HepG2 (cell line): ENCODE data around the gene JAZF1. TPM values are rescaled to one million over a fixed set of nuclear protein-coding genes. Genes with fewer than 3 reads are reported as not detected.

Experiments
- ATAC-seq: fragments of 200-7000 bp; cut with Tn5 transposase; 3 replicates; pipeline ENCODE4 v1.9.1; 2020; ENCODE audit warnings: mild to moderate bottlenecking, moderate library complexity
- BruUV-seq: library from RNA; stranded (reverse); fragments of 400-500 nt; replicated peaks from 2 replicates; lab custom pipeline; 2021; lab: Mats Ljungman, UMichigan
- CTCF ChIA-PET: fragments of 300-600 bp; formaldehyde crosslinking; extraction: SDS; loops from one replicate; lab custom pipeline; 2021; ENCODE audit warnings: low total read pairs, inconsistent platforms, low intra/inter-chr PET ratio; lab: Yijun Ruan, JAX
- POLR2A ChIA-PET: fragments of 350-600 bp; sonication (Branson Sonifier 250); formaldehyde crosslinking; loops from one replicate; lab custom pipeline; 2020; ENCODE audit warnings: antibody characterized with exemption, inconsistent platforms; lab: Yijun Ruan, JAX
- DNase-seq: peaks from one replicate; pipeline ENCODE4 v3.0.0-alpha.2; 2015; ENCODE audit warnings: low spot score
- FAIRE-seq: peaks from 3 replicates; lab custom pipeline; 2011; peaks lifted over from hg19 to GRCh38; lab: Jason Lieb, UNC
- H2AFZ ChIP-seq: one replicate; pipeline ENCODE4 v1.6.1; 2011; ENCODE audit warnings: low read length, inconsistent platforms
- H3K27ac ChIP-seq: fragments of 300-600 bp; 3 replicates; pipeline ENCODE4 v1.8.0; 2011; ENCODE audit warnings: mixed run types, mild to moderate bottlenecking, mixed read lengths, low read length, inconsistent platforms; ENCODE audit not compliant: insufficient read depth; ENCODE audit errors: extremely low read length
- H3K27me3 ChIP-seq, 2 experiments: fragments of 200-600 bp in 1 of 2; 2 replicates in 1 of 2; 3 replicates in 1 of 2; pipeline versions ENCODE4 v1.6.0 to v1.8.0; 2011; ENCODE audit warnings: low read length in 2 of 2, mild to moderate bottlenecking in 2 of 2, moderate library complexity in 2 of 2, inconsistent platforms in 1 of 2; ENCODE audit not compliant: insufficient read depth in 2 of 2, control insufficient read depth in 1 of 2
- H3K36me3 ChIP-seq, 2 experiments: fragments of 200-600 bp in 1 of 2; replicated peaks in 1 of 2; 2 replicates in 1 of 2; 3 replicates in 1 of 2; pipeline versions ENCODE4 v1.5.1 to v1.8.0; 2011; ENCODE audit warnings: low read length in 2 of 2, inconsistent platforms in 1 of 2; ENCODE audit not compliant: insufficient read depth in 2 of 2, control insufficient read depth in 1 of 2
- H3K4me1 ChIP-seq: 2 replicates; pipeline ENCODE4 v1.5.1; 2012; ENCODE audit warnings: low read length, inconsistent platforms; ENCODE audit not compliant: insufficient read depth
- H3K4me2 ChIP-seq: 2 replicates; pipeline ENCODE4 v1.6.0; 2011; ENCODE audit warnings: low read depth, low read length, inconsistent platforms
- H3K4me3 ChIP-seq, 3 experiments: fragments of 200-600 bp in 1 of 3; sonication (generic), shearing (Covaris generic) in 1 of 3; replicated peaks in 1 of 3; 2 replicates each; pipeline ENCODE4 v1.5.1; 2011 to 2016; ENCODE audit warnings: low read length in 3 of 3, inconsistent platforms in 2 of 3, low read depth in 2 of 3, mild to moderate bottlenecking in 2 of 3, control low read depth in 1 of 3, mixed read lengths in 1 of 3; ENCODE audit not compliant: insufficient read depth in 1 of 3
- H3K79me2 ChIP-seq: one replicate; pipeline ENCODE4 v1.6.1; 2011; ENCODE audit warnings: low read length, inconsistent platforms; ENCODE audit not compliant: insufficient read depth
- H3K9ac ChIP-seq: 2 replicates; pipeline ENCODE4 v1.6.0; 2011; ENCODE audit warnings: mild to moderate bottlenecking, low read depth, low read length, inconsistent platforms; ENCODE audit not compliant: insufficient read depth
- H3K9me3 ChIP-seq: 2 replicates; pipeline ENCODE4 v1.5.1; 2012; ENCODE audit warnings: mild to moderate bottlenecking, low read length
- H4K20me1 ChIP-seq: 2 replicates; pipeline ENCODE4 v1.6.0; 2011; ENCODE audit warnings: inconsistent platforms, mild to moderate bottlenecking, low read length, moderate library complexity; ENCODE audit not compliant: insufficient read depth
- CAMTA2 ChIP-seq: sonication (generic); formaldehyde crosslinking; IDR thresholded peaks from 2 replicates; pipeline ENCODE4 v1.4.0; 2020; ENCODE audit warnings: mild to moderate bottlenecking, missing genetic modification reagents, borderline replicate concordance
- FOXA3 ChIP-seq: IDR thresholded peaks from 2 replicates; pipeline ENCODE4 v1.6.1; 2016; ENCODE audit warnings: missing genetic modification reagents, missing compliant biosample characterization
- NCOA2 ChIP-seq: sonication (generic); formaldehyde crosslinking; IDR thresholded peaks from 2 replicates; pipeline ENCODE4 v1.8.0; 2022; ENCODE audit warnings: inconsistent platforms
- RAD21 ChIP-seq: fragments of 450-650 bp; formaldehyde crosslinking; IDR thresholded peaks from 2 replicates; pipeline ENCODE4 v1.5.0; 2020; ENCODE audit warnings: mild to moderate bottlenecking
- TBP ChIP-seq: sonication (generic); formaldehyde crosslinking; IDR thresholded peaks from 2 replicates; pipeline ENCODE4 v1.5.0; 2020; ENCODE audit warnings: missing genetic modification reagents
- ZBTB2 ChIP-seq: sonication (generic); formaldehyde crosslinking; IDR thresholded peaks from 2 replicates; pipeline ENCODE4 v1.8.0; 2022; ENCODE audit warnings: low read depth, missing genetic modification reagents
- ZNF343 ChIP-seq: sonication (generic); formaldehyde crosslinking; IDR thresholded peaks from 2 replicates; pipeline ENCODE4 v1.4.0; 2020; ENCODE audit warnings: mild to moderate bottlenecking, missing genetic modification reagents
- ZNF468 ChIP-seq: sonication (generic); formaldehyde crosslinking; IDR thresholded peaks from 2 replicates; pipeline ENCODE4 v1.8.0; 2022; ENCODE audit warnings: mild to moderate bottlenecking, moderate library complexity, missing genetic modification reagents
- ZNF883 ChIP-seq: sonication (generic); formaldehyde crosslinking; IDR thresholded peaks from 2 replicates; pipeline ENCODE4 v1.5.1; 2020; ENCODE audit warnings: mild to moderate bottlenecking, missing genetic modification reagents; ENCODE audit errors: not compliant biosample characterization
- WGBS: methylation state at CpG from one replicate; pipeline ENCODE4 v1.1.6; 2017; ENCODE audit warnings: low lambda C conversion rate; 5-methylcytosine and 5-hydroxymethylcytosine counted together
- in situ Hi-C: cut with HindIII; loops from 2 replicates; pipeline ENCODE4 v1.10.0; 2017; ENCODE audit warnings: low pct_unique_long_range_greater_than_20kb; ENCODE audit not compliant: extremely low pct_ligation_motif_present
- intact Hi-C: fragments of 100-400 bp; cut with micrococcal nuclease; formaldehyde crosslinking; loops from one replicate; pipeline ENCODE4 v1.10.0; 2022; ENCODE audit not compliant: unreplicated experiment
- polyA plus RNA-seq, 8 experiments: library from polyadenylated mRNA; depleted of rRNA in 3 of 8; stranded (reverse) in 7 of 8; unstranded in 1 of 8; fragments of >200 nt; fragmentation: Illumina TruSeq in 4 of 8; extraction: Trizol in 4 of 8; gene quantifications; 2 replicates each; pipeline versions ENCODE4 v1.2.1 to v1.2.3, GENCODE V29; 2011 to 2016; ENCODE audit warnings: low read depth in 4 of 8, missing spikeins in 1 of 8, mixed read lengths in 1 of 8; ENCODE audit not compliant: insufficient read depth in 1 of 8
- total RNA-seq, 5 experiments: library from RNA; depleted of rRNA; stranded (reverse); fragments of >200 nt; fragmentation: Illumina TruSeq; extraction: Trizol; gene quantifications; 2 replicates each; pipeline ENCODE4 v1.2.3, GENCODE V29; 2016; ENCODE audit warnings: low read depth in 1 of 5
- TF ChIP-seq, protein P1 (sequence below): sonication (generic); formaldehyde crosslinking; IDR thresholded peaks from 2 replicates; pipeline ENCODE4 v1.4.0; 2020; ENCODE audit warnings: missing genetic modification reagents, mild to moderate bottlenecking, borderline replicate concordance
- TF ChIP-seq, protein P2 (sequence below): sonication (generic); formaldehyde crosslinking; conservative IDR thresholded peaks from 2 replicates; pipeline ENCODE4 v1.8.1; 2023; ENCODE audit warnings: missing genetic modification reagents
- TF ChIP-seq, protein P3 (sequence below), 2 experiments: sonication (generic) in 1 of 2; formaldehyde crosslinking in 1 of 2; IDR thresholded peaks; 2 replicates each; pipeline versions ENCODE4 v1.4.0 to v1.6.1; 2016 to 2020; ENCODE audit warnings: borderline replicate concordance in 1 of 2, low read depth in 1 of 2, mild to moderate bottlenecking in 1 of 2, missing genetic modification reagents in 1 of 2
- TF ChIP-seq, protein P4 (sequence below): sonication (generic); formaldehyde crosslinking; IDR thresholded peaks from 2 replicates; pipeline ENCODE4 v1.4.0; 2020; ENCODE audit warnings: missing genetic modification reagents, borderline replicate concordance

JAZF1 gene
- total and polyA plus RNA-seq, 2 of the 13 experiments (the other 11 are each of a cell fraction or from before 2014, with no cell fraction given) = not detected

- ChIA-PET CTCF (no interaction called here), POLR2A (no interaction called here)
- H3K79me2 ChIP-seq = no peaks in the 10 kb centered on the region
- no peaks in the 10 kb centered on the region for H3K4me1 ChIP-seq
- H3K9ac ChIP-seq = no peak overlapping the region
- peaks cover 1 to 24% of the 10 kb centered on the region in 2 experiments; a peak in 4 of 5 replicates for H3K27me3 ChIP-seq
- H3K4me2 ChIP-seq = no peak overlapping the region
- H4K20me1 ChIP-seq = no peaks in the 10 kb centered on the region
- no TSS peak for BruUV-seq
- in situ Hi-C loops (no loop called here), intact Hi-C loops (no loop called here)
- H2AFZ ChIP-seq = no peak overlapping the region
- no peak for ATAC-seq
- no peak overlapping the region for H3K4me3 ChIP-seq
- no peak for FAIRE-seq
- no peak overlapping the region for H3K27ac ChIP-seq
- H3K9me3 ChIP-seq = no peaks in the 10 kb centered on the region
- no peaks in the 10 kb centered on the region for H3K36me3 ChIP-seq
- no peak for DNase-seq
- WGBS = 83% methylated on average over 3 of the region's 3 CpGs
- TF ChIP-seq, protein P1, sequence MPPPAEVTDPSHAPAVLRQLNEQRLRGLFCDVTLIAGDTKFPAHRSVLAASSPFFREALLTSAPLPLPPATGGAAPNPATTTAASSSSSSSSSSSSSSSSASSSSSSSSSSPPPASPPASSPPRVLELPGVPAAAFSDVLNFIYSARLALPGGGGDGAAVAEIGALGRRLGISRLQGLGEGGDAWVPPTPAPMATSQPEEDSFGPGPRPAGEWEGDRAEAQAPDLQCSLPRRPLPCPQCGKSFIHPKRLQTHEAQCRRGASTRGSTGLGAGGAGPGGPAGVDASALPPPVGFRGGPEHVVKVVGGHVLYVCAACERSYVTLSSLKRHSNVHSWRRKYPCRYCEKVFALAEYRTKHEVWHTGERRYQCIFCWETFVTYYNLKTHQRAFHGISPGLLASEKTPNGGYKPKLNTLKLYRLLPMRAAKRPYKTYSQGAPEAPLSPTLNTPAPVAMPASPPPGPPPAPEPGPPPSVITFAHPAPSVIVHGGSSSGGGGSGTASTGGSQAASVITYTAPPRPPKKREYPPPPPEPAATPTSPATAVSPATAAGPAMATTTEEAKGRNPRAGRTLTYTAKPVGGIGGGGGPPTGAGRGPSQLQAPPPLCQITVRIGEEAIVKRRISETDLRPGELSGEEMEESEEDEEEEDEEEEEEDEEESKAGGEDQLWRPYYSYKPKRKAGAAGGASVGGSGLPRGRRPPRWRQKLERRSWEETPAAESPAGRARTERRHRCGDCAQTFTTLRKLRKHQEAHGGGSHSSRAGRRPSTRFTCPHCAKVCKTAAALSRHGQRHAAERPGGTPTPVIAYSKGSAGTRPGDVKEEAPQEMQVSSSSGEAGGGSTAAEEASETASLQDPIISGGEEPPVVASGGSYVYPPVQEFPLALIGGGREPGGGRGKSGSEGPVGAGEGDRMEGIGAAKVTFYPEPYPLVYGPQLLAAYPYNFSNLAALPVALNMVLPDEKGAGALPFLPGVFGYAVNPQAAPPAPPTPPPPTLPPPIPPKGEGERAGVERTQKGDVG = no peak
- TF ChIP-seq CAMTA2 = no peak
- no peak for TF ChIP-seq TBP (CRISPR knock-in tag)
- TF ChIP-seq, protein P2, sequence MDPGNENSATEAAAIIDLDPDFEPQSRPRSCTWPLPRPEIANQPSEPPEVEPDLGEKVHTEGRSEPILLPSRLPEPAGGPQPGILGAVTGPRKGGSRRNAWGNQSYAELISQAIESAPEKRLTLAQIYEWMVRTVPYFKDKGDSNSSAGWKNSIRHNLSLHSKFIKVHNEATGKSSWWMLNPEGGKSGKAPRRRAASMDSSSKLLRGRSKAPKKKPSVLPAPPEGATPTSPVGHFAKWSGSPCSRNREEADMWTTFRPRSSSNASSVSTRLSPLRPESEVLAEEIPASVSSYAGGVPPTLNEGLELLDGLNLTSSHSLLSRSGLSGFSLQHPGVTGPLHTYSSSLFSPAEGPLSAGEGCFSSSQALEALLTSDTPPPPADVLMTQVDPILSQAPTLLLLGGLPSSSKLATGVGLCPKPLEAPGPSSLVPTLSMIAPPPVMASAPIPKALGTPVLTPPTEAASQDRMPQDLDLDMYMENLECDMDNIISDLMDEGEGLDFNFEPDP (CRISPR knock-in tag) = no peak
- TF ChIP-seq ZBTB2 = no peak
- TF ChIP-seq, protein P3, sequence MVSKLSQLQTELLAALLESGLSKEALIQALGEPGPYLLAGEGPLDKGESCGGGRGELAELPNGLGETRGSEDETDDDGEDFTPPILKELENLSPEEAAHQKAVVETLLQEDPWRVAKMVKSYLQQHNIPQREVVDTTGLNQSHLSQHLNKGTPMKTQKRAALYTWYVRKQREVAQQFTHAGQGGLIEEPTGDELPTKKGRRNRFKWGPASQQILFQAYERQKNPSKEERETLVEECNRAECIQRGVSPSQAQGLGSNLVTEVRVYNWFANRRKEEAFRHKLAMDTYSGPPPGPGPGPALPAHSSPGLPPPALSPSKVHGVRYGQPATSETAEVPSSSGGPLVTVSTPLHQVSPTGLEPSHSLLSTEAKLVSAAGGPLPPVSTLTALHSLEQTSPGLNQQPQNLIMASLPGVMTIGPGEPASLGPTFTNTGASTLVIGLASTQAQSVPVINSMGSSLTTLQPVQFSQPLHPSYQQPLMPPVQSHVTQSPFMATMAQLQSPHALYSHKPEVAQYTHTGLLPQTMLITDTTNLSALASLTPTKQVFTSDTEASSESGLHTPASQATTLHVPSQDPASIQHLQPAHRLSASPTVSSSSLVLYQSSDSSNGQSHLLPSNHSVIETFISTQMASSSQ (IDR thresholded peaks at IDR 0.05; ENCODE audit: low read depth) = no peak
- TF ChIP-seq, protein P3 (CRISPR knock-in tag; IDR thresholded peaks at IDR 0.05; ENCODE audit: borderline replicate concordance) = no peak
- no peak for TF ChIP-seq FOXA3 (CRISPR knock-in tag)
- TF ChIP-seq, protein P4, sequence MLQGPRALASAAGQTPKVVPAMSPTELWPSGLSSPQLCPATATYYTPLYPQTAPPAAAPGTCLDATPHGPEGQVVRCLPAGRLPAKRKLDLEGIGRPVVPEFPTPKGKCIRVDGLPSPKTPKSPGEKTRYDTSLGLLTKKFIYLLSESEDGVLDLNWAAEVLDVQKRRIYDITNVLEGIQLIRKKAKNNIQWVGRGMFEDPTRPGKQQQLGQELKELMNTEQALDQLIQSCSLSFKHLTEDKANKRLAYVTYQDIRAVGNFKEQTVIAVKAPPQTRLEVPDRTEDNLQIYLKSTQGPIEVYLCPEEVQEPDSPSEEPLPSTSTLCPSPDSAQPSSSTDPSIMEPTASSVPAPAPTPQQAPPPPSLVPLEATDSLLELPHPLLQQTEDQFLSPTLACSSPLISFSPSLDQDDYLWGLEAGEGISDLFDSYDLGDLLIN (CRISPR knock-in tag) = no peak
- no peak for TF ChIP-seq RAD21 (CRISPR knock-in tag)
- TF ChIP-seq ZNF883 = no peak
- TF ChIP-seq ZNF468 (CRISPR knock-in tag) = no peak
- TF ChIP-seq NCOA2 (CRISPR knock-in tag) = no peak
- TF ChIP-seq ZNF343 (CRISPR knock-in tag) = no peak
Observed at GRCh38 chr7:27846388-27846787, 334.2 kb downstream of the JAZF1 start.
